ENCODE data around the gene FAM151A. TPM values are rescaled to one million over a fixed set of nuclear protein-coding genes. Genes with fewer than 3 reads are reported as not detected.

The FAM151A gene
- total RNA-seq, 1 donor = not detected

DNA sequence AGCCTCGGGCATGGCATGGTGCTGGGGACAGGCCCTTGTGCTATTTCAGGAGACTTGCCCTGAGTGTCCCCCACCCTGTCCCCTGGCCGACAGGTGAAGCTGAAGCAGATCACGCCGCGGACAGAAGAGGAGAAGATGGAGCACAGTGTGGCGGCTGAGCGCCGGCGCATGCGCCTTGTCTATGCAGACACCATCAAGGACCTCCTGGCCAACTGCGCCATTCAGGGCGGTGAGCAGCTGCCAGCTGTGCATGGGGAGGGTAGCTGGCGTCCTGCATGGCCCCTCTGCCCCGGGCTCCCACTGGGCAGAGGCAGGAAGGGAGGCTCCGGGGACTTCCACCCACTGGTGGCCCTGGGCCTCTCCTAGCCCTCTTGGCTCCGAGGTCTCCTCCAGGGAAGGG is 28.9 kb downstream of the FAM151A start:
- no peak for TF ChIP-seq CTCF (IDR thresholded peaks at IDR 0.05; ENCODE audit: insufficient read depth, low read depth, low read length)
- DNase-seq (ENCODE audit: low read depth) = no peak
- H3K4me3 ChIP-seq (ENCODE audit: low read depth, low read length) = no peak overlapping the region

DNA sequence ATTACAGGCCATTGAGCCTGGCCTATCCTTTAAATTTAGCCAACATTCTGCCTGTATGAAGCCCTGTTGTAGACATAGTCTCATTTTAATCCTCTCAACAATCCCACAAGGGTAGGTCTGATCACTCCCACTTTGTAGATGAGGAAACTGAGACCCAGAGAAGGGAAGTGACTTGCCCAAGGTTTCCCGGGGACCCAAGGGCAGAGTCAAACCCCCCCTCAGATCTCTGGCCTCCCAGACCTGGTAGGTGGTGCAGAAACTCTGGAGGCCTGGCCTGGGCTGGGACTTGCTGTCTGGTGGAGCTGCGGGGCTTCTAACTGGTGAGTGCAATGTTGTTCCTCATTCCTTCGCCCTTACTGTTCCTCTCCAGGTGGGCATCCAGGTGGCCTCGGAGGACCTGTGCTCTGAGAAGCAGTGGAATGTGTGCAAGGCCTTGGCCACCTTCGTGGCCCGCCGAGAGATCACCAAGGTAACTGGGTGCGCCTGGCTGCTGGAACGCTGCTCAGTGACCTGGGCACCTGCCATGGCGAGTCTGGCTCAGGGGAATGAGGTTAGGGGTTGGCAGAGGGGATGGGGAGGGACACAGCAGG is 29.7 kb downstream of the FAM151A start:
- no peak overlapping the region for H3K4me3 ChIP-seq (ENCODE audit: low read depth, low read length)
- no peak for TF ChIP-seq CTCF (IDR thresholded peaks at IDR 0.05; ENCODE audit: insufficient read depth, low read depth, low read length)
- DNase-seq (ENCODE audit: low read depth) = no peak

DNA sequence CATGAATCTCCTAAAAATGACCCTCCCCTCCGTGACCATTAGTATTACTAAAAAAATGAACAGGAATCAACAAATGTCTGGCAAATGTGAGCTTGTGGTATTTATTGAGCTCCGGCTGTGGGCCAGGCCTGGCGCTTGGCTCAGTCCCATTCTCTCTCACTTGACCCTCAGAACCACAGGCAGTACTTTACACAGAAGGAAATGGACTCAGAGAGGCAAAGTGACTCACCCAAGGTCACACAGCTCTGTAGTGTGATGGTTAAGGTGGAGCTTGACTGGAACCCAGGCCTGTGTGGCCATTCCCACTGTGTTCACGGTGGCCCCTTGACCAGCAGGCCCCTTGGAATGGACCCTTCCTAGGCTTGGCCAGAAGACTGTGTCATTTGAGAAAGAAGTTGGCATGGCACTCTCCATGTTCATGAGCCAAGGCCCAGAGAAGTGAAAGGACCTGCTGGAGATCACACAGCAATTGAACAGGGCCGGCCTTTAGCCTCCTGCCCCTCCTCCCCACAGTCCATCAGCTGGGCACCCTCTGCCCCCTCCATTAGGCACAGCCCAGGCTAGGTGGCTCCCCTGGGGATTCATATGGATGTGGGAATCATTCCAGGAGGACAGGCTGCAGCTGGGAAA is 32.1 kb downstream of the FAM151A start:
- no peak for DNase-seq (ENCODE audit: low read depth)

GRCh38 chr1:54588377-54588776 is 34.9 kb downstream of the FAM151A start:
- DNase-seq (ENCODE audit: low read depth) = no peak
- TF ChIP-seq CTCF (IDR thresholded peaks at IDR 0.05; ENCODE audit: insufficient read depth, low read depth, low read length) = no peak
- H3K4me3 ChIP-seq (ENCODE audit: low read depth, low read length) = no peak overlapping the region

More for the DNA sequence above, 32.1 kb downstream of the FAM151A start:
- no peak overlapping the region for H3K4me3 ChIP-seq (ENCODE audit: low read depth, low read length)
- TF ChIP-seq CTCF (IDR thresholded peaks at IDR 0.05; ENCODE audit: insufficient read depth, low read depth, low read length) = no peak

DNA sequence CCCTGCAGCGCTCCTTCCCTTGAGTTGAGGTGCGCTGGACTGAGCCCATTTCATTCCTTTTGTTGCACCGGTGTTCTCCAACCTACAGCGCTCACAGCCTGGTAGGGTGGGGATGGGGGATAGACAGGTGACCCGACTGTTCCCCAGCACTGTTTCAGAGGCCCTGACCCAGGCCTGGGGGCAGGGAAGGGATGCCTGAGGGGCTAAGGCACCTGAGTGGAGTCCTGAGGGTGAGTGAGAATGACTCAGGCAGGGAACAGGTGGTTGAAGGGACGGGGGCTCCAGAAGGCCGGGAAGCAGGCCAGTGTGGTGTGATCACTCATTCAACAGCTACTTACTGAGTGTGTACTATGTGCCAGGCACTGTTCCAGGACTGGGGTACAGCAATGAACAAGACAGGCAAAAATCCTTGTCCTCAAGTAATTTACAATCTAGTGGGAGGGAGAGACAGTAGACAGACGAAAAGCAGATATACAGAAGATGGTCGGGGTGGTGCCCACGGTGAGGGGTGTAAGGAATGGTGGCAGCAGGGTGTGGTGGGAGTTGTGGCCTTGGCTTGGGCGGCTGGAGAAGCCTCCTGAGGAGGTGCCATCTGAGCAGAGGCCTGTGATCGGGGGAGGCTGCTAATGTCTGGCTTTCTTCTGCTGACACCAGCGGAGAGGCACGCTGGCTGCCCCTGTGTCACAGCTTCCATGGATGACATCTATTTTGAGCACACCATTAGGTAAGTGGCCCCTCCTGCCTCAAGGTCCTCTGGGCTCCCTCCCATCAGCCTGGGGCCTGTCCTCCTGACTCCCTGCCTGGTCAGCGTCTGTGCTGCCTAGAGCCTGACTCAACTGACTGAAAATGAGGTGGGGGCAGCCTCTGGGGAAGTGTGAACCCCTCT is 37.9 kb downstream of the FAM151A start:
- H3K4me3 ChIP-seq (ENCODE audit: low read depth, low read length) = no peak overlapping the region
- TF ChIP-seq CTCF (IDR thresholded peaks at IDR 0.05; ENCODE audit: insufficient read depth, low read depth, low read length) = no peak
- no peak for DNase-seq (ENCODE audit: low read depth)

DNA sequence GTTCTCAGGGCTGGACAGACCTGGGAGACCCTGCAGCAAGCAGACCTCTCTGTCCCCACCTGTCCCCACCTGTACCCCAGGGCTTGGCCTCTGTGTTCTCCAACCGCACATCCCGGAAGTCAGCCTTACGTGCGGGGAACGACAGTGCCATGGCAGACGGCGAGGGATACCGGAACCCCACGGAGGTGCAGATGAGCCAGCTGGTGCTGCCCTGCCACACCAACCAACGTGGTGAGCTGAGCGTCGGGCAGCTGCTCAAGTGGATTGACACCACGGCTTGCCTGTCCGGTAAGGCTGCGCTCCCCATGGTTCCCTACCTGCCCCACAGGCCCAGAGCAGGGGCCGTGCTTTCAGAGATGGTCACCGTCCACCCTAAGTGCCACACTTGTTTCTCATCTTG is 38.8 kb downstream of the FAM151A start:
- TF ChIP-seq CTCF (IDR thresholded peaks at IDR 0.05; ENCODE audit: insufficient read depth, low read depth, low read length) = no peak
- no peak for DNase-seq (ENCODE audit: low read depth)
- no peak overlapping the region for H3K4me3 ChIP-seq (ENCODE audit: low read depth, low read length)
